K562 (cell line): Measurements from ENCODE around the gene EZH1. TPM values are rescaled to one million over a fixed set of nuclear protein-coding genes. Genes with fewer than 3 reads are reported as not detected.
A peak's percentile ranks its signal among the peaks of the same experiment; 100 is the strongest.

Experiments
- KDM5B ChIP-seq: fragments of 200-600 bp; sonication (generic); IDR thresholded peaks from 2 replicates; pipeline ENCODE4 v1.6.1; 2012; ENCODE audit warnings: low read depth, mild to moderate bottlenecking, moderate library complexity, low read length, control low read depth, inconsistent platforms; ENCODE audit not compliant: insufficient replicate concordance
- LARP7 ChIP-seq: fragments of 450-650 bp; IDR thresholded peaks from 2 replicates; pipeline ENCODE4 v1.6.1; 2016
- NCOA6 ChIP-seq: fragments of 450-650 bp; IDR thresholded peaks from 2 replicates; pipeline ENCODE4 v1.6.1; 2017; ENCODE audit warnings: mild to moderate bottlenecking
- PCBP1 ChIP-seq: fragments of 200-400 bp; formaldehyde crosslinking; IDR thresholded peaks from 2 replicates; pipeline ENCODE4 v1.6.1; 2018; ENCODE audit warnings: mild to moderate bottlenecking, low read depth, low read length; ENCODE audit not compliant: poor library complexity, severe bottlenecking
- RNF2 ChIP-seq: sonication (generic); IDR thresholded peaks from 2 replicates; pipeline ENCODE4 v1.6.1; 2016
- ZKSCAN8 ChIP-seq: fragments of 200-800 bp; sonication (Bioruptor generic); IDR thresholded peaks from 2 replicates; pipeline ENCODE4 v1.6.1; 2016; ENCODE audit warnings: missing genetic modification characterization, missing compliant biosample characterization
- ZNF431 ChIP-seq: sonication (generic); formaldehyde crosslinking; IDR thresholded peaks from 2 replicates; pipeline ENCODE4 v1.8.0; 2022; ENCODE audit warnings: mild to moderate bottlenecking, missing genetic modification reagents
- ZNF76 ChIP-seq: fragments of 250-450 bp; sonication (Bioruptor Pico); IDR thresholded peaks from 2 replicates; pipeline ENCODE4 v1.4.0; 2020; ENCODE audit warnings: mild to moderate bottlenecking, moderate library complexity, borderline replicate concordance
- polyA plus RNA-seq, 8 experiments: library from polyadenylated mRNA; depleted of rRNA in 4 of 8; stranded (reverse) in 5 of 8; unstranded in 3 of 8; fragments of >200 nt; fragmentation: Nextera tagmentation in 2 of 8; fragmentation: Illumina TruSeq in 1 of 8; extraction: Ambion mirVana in 2 of 8; extraction: Trizol in 1 of 8; gene quantifications; 2 replicates each; pipeline versions ENCODE4 v1.2.1 to v1.2.3, GENCODE V29; 2011 to 2014; ENCODE audit warnings: inconsistent platforms in 1 of 8, missing spikeins in 1 of 8
- total RNA-seq, 7 experiments: library from RNA; depleted of rRNA in 6 of 7; stranded (reverse); fragments of >200 nt in 6 of 7; fragmentation: Illumina TruSeq in 2 of 7; extraction: Trizol in 2 of 7; gene quantifications; 2 replicates each; pipeline versions ENCODE4 v1.2.1 to v1.2.3, GENCODE V29; 2011 to 2021; ENCODE audit warnings: low replicate concordance in 1 of 7
- TF ChIP-seq, protein P1 (sequence below), 2 experiments: fragments of 450-650 bp; conservative IDR thresholded peaks; 2 replicates each; pipeline ENCODE4 v1.6.1; 2017; ENCODE audit warnings: mild to moderate bottlenecking in 2 of 2, moderate library complexity in 2 of 2
- TF ChIP-seq, protein P2 (sequence below): fragments of 250-450 bp; sonication (Bioruptor Pico); IDR thresholded peaks from 2 replicates; pipeline ENCODE4 v1.4.0; 2020; ENCODE audit warnings: mild to moderate bottlenecking
- TF ChIP-seq, protein P3 (sequence below), 3 experiments: IDR thresholded peaks in 2 of 3; conservative IDR thresholded peaks in 1 of 3; 2 replicates each; pipeline ENCODE4 v1.5.1; 2011 to 2012; ENCODE audit warnings: low read length in 3 of 3, mild to moderate bottlenecking in 3 of 3, control low read depth in 2 of 3, improper control_type of control experiment in 1 of 3, inconsistent platforms in 1 of 3, low read depth in 1 of 3, mixed read lengths in 1 of 3, moderate library complexity in 1 of 3; ENCODE audit not compliant: insufficient read depth in 2 of 3
- TF ChIP-seq, protein P4 (sequence below): fragments of 150-350 bp; IDR thresholded peaks from 2 replicates; pipeline ENCODE4 v1.6.1; 2014; ENCODE audit warnings: low read depth, mild to moderate bottlenecking, low read length, borderline replicate concordance
- TF ChIP-seq, protein P5 (sequence below): fragments of 450-650 bp; formaldehyde crosslinking; IDR thresholded peaks from 2 replicates; pipeline ENCODE4 v1.4.0; 2022; ENCODE audit warnings: missing genetic modification characterization

Gene EZH1
- total and polyA plus RNA-seq, 9 of the 15 experiments (the other 6 are each of a cell fraction or from before 2014, with no cell fraction given): 8.6 to 40.8 (median 22.9) TPM

DNA sequence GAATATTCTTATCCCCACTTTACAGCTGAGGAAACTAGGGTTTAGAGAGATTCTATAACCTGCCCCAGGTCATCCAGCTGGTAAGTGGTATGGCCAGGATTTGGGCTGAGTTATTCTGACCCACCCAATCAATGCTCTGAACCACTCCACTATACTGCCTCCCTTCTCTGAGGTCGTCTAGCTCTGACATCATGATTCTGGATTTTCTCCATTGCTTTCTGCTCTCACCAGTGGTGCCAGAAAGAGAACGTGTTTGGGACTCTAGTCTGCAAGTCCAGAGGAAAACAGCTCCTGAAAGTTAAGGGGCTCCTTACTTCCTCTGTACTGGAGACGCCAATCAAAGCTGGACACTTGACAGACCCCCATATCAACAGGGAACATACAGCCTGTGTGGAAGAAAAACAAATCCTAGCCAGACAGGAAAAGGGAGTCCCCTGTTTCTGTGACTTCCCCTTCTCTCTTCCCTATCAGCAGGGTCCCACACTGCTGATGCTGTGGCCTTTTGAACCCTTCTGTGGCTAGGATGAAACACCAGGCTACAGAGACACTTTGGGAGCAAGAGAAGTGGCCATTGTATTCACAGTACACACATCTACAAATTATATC is 6.0 kb upstream of the EZH1 start (continued):
- TF ChIP-seq, protein P1, sequence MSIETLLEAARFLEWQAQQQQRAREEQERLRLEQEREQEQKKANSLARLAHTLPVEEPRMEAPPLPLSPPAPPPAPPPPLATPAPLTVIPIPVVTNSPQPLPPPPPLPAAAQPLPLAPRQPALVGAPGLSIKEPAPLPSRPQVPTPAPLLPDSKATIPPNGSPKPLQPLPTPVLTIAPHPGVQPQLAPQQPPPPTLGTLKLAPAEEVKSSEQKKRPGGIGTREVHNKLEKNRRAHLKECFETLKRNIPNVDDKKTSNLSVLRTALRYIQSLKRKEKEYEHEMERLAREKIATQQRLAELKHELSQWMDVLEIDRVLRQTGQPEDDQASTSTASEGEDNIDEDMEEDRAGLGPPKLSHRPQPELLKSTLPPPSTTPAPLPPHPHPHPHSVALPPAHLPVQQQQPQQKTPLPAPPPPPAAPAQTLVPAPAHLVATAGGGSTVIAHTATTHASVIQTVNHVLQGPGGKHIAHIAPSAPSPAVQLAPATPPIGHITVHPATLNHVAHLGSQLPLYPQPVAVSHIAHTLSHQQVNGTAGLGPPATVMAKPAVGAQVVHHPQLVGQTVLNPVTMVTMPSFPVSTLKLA (conservative IDR thresholded peaks at IDR 0.05): peak in 1 of 2 experiments; percentile 64; a peak in 2 of 4 replicates
- TF ChIP-seq, protein P2, sequence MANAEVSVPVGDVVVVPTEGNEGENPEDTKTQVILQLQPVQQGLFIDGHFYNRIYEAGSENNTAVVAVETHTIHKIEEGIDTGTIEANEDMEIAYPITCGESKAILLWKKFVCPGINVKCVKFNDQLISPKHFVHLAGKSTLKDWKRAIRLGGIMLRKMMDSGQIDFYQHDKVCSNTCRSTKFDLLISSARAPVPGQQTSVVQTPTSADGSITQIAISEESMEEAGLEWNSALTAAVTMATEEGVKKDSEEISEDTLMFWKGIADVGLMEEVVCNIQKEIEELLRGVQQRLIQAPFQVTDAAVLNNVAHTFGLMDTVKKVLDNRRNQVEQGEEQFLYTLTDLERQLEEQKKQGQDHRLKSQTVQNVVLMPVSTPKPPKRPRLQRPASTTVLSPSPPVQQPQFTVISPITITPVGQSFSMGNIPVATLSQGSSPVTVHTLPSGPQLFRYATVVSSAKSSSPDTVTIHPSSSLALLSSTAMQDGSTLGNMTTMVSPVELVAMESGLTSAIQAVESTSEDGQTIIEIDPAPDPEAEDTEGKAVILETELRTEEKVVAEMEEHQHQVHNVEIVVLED: no peak
- TF ChIP-seq, protein P3, sequence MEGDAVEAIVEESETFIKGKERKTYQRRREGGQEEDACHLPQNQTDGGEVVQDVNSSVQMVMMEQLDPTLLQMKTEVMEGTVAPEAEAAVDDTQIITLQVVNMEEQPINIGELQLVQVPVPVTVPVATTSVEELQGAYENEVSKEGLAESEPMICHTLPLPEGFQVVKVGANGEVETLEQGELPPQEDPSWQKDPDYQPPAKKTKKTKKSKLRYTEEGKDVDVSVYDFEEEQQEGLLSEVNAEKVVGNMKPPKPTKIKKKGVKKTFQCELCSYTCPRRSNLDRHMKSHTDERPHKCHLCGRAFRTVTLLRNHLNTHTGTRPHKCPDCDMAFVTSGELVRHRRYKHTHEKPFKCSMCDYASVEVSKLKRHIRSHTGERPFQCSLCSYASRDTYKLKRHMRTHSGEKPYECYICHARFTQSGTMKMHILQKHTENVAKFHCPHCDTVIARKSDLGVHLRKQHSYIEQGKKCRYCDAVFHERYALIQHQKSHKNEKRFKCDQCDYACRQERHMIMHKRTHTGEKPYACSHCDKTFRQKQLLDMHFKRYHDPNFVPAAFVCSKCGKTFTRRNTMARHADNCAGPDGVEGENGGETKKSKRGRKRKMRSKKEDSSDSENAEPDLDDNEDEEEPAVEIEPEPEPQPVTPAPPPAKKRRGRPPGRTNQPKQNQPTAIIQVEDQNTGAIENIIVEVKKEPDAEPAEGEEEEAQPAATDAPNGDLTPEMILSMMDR (IDR thresholded peaks at IDR 0.05 in 2 of 3, conservative IDR thresholded peaks at IDR 0.05 in 1 of 3; ENCODE audit: insufficient read depth in 2 of 3, low read depth in 1 of 3, low read length in 3 of 3): no peak
- TF ChIP-seq ZKSCAN8 (CRISPR knock-in tag) (no peak; the same call in 1 of the 2 replicates), ZNF431 (CRISPR knock-in tag) (no peak), RNF2 (peak; percentile 73; the same call in 1 of the 2 replicates), ZNF76 (CRISPR knock-in tag) (no peak), NCOA6 (no peak), KDM5B (no peak), LARP7 (no peak), PCBP1 (no peak)
- TF ChIP-seq, protein P4, sequence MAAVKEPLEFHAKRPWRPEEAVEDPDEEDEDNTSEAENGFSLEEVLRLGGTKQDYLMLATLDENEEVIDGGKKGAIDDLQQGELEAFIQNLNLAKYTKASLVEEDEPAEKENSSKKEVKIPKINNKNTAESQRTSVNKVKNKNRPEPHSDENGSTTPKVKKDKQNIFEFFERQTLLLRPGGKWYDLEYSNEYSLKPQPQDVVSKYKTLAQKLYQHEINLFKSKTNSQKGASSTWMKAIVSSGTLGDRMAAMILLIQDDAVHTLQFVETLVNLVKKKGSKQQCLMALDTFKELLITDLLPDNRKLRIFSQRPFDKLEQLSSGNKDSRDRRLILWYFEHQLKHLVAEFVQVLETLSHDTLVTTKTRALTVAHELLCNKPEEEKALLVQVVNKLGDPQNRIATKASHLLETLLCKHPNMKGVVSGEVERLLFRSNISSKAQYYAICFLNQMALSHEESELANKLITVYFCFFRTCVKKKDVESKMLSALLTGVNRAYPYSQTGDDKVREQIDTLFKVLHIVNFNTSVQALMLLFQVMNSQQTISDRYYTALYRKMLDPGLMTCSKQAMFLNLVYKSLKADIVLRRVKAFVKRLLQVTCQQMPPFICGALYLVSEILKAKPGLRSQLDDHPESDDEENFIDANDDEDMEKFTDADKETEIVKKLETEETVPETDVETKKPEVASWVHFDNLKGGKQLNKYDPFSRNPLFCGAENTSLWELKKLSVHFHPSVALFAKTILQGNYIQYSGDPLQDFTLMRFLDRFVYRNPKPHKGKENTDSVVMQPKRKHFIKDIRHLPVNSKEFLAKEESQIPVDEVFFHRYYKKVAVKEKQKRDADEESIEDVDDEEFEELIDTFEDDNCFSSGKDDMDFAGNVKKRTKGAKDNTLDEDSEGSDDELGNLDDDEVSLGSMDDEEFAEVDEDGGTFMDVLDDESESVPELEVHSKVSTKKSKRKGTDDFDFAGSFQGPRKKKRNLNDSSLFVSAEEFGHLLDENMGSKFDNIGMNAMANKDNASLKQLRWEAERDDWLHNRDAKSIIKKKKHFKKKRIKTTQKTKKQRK: no peak
- TF ChIP-seq, protein P5, sequence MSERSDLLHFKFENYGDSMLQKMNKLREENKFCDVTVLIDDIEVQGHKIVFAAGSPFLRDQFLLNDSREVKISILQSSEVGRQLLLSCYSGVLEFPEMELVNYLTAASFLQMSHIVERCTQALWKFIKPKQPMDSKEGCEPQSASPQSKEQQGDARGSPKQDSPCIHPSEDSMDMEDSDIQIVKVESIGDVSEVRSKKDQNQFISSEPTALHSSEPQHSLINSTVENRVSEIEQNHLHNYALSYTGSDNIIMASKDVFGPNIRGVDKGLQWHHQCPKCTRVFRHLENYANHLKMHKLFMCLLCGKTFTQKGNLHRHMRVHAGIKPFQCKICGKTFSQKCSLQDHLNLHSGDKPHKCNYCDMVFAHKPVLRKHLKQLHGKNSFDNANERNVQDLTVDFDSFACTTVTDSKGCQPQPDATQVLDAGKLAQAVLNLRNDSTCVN (CRISPR knock-in tag): no peak
